Measurements from ENCODE around the gene GADD45GIP1.
"Not testable (repeated sequence)": the region's sequence is repeated elsewhere in the genome, so short reads cannot be mapped to it uniquely, and the experiment has no call there.

GADD45GIP1 gene

GRCh38 chr19:12955996-12956395 is 1.0 kb downstream of the GADD45GIP1 start:
- no peak for DNase-seq

DNA sequence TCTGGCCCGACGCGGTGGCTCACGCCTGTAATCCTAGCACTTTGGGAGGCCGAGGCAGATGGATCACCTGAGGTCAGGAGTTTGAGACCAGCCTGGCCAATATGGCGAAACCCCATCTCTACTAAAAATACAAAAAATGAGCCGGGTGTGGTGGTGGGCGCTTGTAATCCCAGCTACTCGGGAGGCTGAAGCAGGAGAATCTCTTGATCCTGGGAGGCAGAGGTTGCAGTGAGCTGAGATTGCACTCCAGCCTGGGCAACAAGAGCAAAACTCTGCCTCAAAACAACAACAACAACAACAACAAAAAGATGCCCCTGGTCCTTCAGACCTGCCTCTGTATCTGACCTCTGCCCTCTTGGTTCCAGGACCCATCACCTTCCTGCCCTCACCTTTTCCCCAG is 1.4 kb downstream of the GADD45GIP1 start:
- not testable (repeated sequence) for DNase-seq

DNA sequence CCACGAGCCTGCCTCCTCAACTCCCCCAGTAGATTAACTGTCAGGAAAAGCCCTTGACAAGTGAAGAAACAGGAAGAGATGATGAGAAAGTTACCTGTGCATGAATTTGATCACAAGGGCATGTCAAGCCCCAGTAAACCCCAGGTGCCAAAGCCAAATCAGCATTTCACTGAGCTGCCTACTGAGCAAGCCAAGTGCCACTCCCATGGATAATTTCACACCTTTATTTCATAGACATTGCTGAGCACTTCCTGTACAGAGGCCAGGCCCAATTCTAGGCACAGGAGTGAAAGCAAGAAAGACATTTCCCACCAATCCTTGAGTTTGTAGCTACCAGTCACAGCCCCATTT is 2.4 kb downstream of the GADD45GIP1 start:
- no peak for DNase-seq

DNA sequence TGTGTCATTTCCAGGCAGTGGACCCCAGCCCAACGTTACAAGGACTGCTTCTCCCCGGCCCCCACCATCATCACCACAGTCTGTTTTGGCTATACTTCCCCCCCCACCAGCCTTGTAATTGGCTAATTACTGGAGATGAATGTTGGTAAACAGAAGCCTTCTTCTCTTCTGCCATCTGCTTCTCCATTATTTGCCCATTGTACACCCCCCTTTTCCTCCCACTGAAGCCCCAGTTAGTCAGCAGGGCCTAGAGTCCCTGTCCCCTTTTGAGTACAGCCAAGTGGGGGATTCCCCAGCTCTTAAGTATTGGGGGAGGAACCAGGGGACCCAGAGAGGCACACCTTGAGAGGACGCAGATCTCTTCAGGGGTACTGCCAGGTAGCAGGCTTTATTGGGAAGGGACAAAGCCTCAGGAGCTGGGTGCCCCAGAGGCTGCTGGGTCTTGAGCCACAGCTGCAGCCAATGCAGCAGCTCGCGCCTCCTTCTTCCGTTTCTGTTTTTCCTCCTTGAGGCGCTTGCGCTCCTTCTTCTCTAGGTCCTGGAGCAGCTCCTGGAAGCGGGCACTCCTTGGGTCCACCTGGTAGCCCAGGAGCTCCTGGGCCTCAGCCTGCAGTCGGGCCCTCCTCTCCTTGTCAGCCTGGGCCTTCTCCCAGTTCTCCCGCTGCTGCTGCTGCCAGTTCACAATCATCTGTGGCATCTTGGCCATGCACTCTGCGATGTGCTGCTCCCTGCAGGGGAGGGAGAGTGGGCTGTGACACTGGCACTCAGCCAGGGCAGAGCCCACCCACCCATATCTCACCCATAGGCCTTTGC is 3.0 kb downstream of the GADD45GIP1 start:
- no peak for DNase-seq

DNA sequence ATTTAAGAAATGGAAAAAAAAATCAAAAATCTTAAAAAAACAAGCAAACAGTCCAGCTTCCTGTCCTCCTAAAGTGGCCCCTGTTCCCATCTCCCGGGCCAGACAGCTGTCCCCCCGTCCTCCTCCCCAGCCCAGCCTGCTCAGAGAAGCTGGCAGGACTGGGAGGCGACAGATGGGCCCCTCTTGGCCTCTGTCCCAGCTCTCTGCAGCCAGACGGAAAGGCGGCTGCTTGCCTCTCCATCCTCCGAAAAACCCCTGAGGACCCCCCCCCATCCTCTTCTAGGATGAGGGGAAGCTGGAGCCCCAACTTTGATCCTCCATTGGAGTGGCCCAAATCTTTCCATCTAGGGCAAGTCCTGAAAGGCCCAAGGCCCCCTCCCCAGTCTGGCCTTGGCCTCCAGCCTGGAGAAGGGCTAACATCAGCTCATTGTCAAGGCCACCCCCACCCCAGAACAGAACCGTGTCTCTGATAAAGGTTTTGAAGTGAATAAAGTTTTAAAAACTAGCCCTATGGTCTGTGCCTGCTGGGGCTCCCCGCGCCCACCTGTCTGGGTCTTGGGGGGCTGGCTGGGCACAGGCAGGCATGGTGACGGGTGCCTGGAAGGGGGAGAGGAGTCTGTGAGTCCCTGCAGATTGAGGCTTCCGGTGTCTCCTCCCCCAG is 3.8 kb downstream of the GADD45GIP1 start:
- DNase-seq, result no peak

DNA sequence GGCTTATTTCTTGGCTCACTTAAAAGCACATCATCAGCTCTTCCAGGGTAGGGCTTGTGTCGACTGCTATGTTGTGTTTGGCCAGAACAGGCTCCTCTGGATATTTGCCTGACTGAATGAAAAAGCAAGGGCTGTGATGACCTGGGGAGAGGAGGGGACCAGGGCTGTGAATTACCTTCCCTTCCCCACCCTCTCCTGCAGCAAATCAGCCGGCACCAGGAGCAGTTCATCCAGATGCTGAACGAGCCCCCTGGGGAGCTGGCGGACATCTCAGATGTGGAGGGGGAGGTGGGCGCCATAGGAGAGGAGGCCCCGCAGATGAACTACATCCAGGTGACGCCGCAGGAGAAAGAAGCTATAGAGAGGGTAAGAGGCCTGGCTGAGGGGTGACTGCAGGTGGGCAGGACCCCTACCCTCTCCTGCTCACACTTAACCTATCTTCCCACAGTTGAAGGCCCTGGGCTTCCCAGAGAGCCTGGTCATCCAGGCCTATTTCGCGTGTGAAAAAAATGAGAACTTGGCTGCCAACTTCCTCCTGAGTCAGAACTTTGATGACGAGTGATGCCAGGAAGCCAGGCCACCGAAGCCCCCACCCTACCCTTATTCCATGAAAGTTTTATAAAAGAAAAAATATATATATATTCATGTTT is 4.4 kb downstream of the GADD45GIP1 start:
- DNase-seq, result no peak

DNA sequence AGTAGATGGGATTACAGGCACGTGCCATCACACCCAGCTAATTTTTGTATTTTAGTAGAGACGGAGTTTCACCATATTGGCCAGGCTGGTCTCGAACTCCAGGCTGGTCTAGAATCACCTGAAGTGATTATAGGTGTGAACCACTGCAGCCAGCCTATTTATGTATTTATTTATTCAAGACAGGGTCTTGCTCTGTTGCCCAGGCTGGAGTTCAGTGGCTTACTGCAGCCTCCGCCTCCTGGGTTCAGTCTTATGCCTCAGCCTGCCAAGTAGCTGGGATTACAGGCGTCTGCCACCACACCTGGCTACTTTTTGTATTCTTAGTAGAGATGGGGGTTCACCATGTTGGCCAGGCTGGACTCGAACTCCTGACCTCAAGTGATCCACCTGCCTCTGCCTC is 5.0 kb downstream of the GADD45GIP1 start:
- not testable (repeated sequence) for DNase-seq

DNA sequence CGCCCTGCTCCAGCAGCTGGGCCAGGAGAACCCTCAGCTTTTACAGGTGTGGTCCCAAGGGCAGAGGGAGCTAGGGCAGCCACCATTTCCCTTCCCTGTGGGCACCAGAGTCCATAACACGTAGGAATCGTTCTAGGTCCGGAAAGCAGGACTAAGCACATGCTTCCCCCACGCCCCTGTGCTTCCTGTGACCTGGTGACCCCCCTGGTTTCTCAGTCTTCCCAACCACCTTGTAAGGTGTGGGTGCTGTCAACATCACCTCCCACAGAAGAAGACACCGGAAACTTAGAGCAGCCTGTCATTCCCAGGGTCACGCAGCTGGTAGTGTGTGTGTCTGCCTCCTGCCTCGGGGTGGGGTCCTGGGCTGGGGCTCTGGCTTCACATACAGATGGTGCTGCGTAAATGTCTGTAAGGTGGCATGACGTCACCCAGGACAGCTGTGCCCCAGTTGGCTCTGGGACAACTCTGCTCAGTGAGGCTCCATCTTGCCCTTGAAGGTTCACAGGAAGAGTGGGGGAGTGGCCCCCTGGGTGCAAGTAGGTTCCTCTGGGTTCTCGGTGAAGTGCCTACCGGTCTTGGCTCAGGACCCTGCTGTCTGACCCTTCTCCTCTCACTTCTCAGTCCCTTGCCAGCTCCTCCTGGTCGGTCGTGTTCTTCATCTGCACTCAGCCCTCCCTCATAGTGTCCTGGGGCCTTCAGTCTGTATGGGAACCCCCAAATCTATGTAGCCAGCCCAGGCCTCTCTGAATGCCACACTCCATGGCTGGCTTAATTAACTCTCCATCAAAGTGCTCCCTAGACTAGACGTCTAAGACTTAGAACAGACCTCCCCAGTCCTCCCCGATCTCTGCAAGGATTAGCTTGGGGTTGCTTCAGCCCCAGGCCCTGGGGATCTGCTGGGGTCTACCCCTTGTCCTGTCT is 7.4 kb downstream of the GADD45GIP1 start:
- DNase-seq, result no peak

GRCh38 chr19:12948612-12949362 is 8.2 kb downstream of the GADD45GIP1 start:
- DNase-seq, result no peak

GRCh38 chr19:12947702-12948611 is 9.1 kb downstream of the GADD45GIP1 start:
- DNase-seq, result no peak

DNA sequence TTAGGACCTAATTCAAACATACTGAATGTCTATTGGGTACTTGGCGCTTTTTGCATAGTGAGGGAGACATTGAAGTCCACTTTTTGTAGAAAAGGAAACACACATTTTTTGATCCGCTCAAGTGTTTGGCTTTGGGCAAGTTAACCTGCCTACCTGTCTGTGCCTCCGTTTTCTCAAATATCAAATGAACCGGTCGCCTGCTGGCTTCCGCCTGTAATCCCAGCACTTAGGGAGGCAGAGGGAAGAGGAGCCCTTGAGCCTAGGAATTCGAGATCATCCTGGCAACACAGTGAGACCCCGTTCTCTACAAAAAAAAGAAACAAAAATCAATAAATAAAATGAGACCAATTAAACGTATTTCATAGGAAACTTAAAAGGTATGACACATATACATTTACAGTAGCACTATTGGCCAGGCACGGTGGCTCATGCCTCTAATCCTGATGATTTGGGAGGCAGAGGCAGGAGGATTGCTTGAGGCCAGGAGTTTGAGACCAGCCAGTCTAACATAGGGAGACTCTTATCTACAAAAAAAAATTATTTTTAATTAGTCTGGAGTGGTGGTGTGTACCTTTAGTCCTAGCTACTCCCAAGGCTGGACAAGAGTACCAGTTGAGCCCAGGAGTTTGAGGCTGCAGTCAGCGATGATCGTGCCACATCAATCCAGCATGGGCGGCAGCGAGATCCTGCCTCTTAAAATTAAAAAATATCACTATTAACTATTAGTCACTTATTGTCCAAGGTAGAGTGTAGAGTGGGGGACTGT is 10.1 kb downstream of the GADD45GIP1 start:
- no peak for DNase-seq

DNA sequence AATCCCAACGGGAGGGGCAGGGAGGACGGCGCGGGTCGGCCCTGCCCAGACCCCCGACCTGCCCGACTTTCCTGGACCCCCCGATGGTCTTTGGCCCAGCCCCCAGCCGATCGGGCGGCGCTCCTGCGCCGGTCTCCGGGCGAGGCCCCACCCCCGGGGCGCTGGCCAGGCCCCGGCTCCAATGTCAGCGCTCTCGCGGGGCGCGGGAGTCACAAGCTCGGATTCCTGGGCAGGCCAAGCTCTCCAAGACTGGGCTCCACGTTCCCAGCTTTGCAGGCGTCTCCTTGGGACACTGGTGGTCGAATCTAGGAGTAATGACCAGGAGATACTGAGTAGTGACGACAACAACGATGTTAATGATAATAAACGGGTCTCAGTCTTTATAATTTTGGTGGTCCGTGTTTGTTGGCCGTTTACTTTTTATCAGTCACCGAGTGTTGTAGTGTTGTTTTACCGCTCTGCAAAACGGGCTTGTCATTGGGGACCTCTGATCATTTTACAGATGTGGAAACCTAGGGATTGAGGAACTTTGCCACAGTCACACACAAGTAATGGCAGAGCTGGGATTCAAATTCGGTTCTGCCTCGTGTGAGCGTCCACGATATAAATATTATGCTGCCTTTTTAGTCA is 10.8 kb downstream of the GADD45GIP1 start:
- DNase-seq, result no peak

DNA sequence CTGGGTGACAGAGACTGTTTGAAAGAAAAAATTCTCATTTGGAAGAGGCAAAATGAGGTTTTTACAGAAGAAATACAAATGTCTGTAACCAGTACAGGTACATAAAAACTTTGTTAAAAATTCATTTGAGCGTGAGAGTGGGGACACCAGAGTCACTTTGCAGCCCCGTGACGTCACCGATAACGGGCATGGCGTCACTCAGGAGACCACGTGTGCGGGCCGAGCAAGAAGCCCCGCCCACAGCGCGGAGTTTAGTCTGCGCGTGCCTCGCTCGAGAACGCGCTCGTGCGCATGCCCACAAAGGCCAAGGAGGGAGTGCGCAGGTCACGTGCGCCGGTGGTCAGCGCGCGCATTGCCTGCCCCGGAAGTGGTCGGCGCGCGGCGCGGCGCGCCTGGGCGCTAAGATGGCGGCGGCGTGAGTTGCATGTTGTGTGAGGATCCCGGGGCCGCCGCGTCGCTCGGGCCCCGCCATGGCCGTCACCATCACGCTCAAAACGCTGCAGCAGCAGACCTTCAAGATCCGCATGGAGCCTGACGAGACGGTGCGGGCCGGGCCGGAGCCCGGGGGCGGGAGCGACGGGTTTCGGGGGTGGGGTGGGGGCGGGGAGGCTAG is 11.4 kb downstream of the GADD45GIP1 start, which contains the start of gene RAD23A:
RAD23A (plus strand) TSS at position 384 of the 613 bp plus-strand sequence; CDS start at position 471, 87 bp downstream.
- peak; percentile 87 to 90 for DNase-seq

DNA sequence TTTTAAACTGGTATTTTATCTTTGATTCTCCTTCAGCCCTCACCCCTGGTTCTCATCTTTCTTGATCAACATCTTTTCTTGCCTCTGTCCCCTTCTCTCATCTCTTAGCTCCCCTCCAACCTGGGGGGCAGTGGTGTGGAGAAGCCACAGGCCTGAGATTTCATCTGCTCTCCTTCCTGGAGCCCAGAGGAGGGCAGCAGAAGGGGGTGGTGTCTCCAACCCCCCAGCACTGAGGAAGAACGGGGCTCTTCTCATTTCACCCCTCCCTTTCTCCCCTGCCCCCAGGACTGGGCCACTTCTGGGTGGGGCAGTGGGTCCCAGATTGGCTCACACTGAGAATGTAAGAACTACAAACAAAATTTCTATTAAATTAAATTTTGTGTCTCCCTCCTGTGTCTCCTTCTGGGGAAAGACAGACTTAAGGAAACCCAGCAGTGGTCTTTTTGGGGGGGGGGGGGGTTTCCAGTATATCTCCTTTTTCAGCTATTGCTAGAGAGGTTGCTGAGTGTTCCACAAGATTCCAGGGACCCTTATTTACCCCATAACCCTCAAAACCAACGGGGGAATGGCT is 12.8 kb downstream of the GADD45GIP1 start:
- DNase-seq, result no peak

DNA sequence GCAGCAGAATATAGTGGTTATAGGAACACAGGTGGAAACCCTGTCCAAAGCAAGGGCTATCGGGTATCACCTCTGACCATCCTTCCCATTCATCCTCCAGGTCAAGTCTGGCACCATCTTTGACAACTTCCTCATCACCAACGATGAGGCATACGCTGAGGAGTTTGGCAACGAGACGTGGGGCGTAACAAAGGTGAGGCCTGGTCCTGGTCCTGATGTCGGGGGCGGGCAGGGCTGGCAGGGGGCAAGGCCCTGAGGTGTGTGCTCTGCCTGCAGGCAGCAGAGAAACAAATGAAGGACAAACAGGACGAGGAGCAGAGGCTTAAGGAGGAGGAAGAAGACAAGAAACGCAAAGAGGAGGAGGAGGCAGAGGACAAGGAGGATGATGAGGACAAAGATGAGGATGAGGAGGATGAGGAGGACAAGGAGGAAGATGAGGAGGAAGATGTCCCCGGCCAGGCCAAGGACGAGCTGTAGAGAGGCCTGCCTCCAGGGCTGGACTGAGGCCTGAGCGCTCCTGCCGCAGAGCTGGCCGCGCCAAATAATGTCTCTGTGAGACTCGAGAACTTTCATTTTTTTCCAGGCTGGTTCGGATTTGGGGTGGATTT is 13.5 kb downstream of the GADD45GIP1 start:
- no peak for DNase-seq

- DNase-seq, result no peak
These were observed 16.1 kb downstream of the GADD45GIP1 start for GRCh38 chr19:12940897-12941296.

GRCh38 chr19:12939975-12940423 is 17.0 kb downstream of the GADD45GIP1 start:
- no peak for DNase-seq

Data from AML-193 (cell line).